K562 (cell line): ENCODE results near the gene CLTB. TPM values are rescaled to one million over a fixed set of nuclear protein-coding genes. Genes with fewer than 3 reads are reported as not detected.

ENCODE experiments used
- ARID3B ChIP-seq: fragments of 250-450 bp; sonication (Bioruptor Pico); IDR thresholded peaks from 2 replicates; pipeline ENCODE4 v1.4.0; 2020; ENCODE audit warnings: borderline replicate concordance
- BDP1 ChIP-seq: IDR thresholded peaks from 3 replicates; pipeline ENCODE4 v1.6.1; 2011; ENCODE audit not compliant: insufficient read length, insufficient read depth
- C11orf30 ChIP-seq: fragments of 450-650 bp; IDR thresholded peaks from 2 replicates; pipeline ENCODE4 v1.6.1; 2016; ENCODE audit warnings: low read depth, mild to moderate bottlenecking
- ELF1 ChIP-seq: fragments of 200-800 bp; sonication (Bioruptor generic); IDR thresholded peaks from 2 replicates; pipeline ENCODE4 v1.6.1; 2016; ENCODE audit warnings: missing genetic modification characterization, missing compliant biosample characterization
- GTF2E2 ChIP-seq: fragments of 200-800 bp; sonication (Bioruptor generic); IDR thresholded peaks from 2 replicates; pipeline ENCODE4 v1.6.1; 2016; ENCODE audit warnings: missing genetic modification characterization, missing compliant biosample characterization
- KLF16 ChIP-seq: IDR thresholded peaks from 2 replicates; pipeline ENCODE4 v1.6.1; 2016; ENCODE audit warnings: antibody characterized with exemption
- L3MBTL2 ChIP-seq: fragments of 450-650 bp; IDR thresholded peaks from 2 replicates; pipeline ENCODE4 v1.6.1; 2016; ENCODE audit warnings: mild to moderate bottlenecking, moderate library complexity
- MAFF ChIP-seq: IDR thresholded peaks from 2 replicates; pipeline ENCODE4 v1.6.1; 2012; ENCODE audit warnings: low read length, improper control_type of control experiment
- MCM7 ChIP-seq, 2 experiments: fragments of 450-650 bp; IDR thresholded peaks; 2 replicates each; pipeline ENCODE4 v1.6.1; 2016 to 2018
- NFYB ChIP-seq: IDR thresholded peaks from 2 replicates; pipeline ENCODE4 v1.6.1; 2011; ENCODE audit warnings: mild to moderate bottlenecking, moderate library complexity; ENCODE audit not compliant: insufficient read length; ENCODE audit errors: extremely low read depth
- SMARCA4 ChIP-seq: fragments of 450-650 bp; IDR thresholded peaks from 2 replicates; pipeline ENCODE4 v1.6.1; 2016
- STAT5B ChIP-seq: fragments of 250-450 bp; sonication (Bioruptor Pico); IDR thresholded peaks from 2 replicates; pipeline ENCODE4 v1.8.0; 2021; ENCODE audit warnings: mild to moderate bottlenecking, inconsistent platforms
- ZBTB5 ChIP-seq: fragments of 450-650 bp; IDR thresholded peaks from 2 replicates; pipeline ENCODE4 v1.6.1; 2017; ENCODE audit warnings: antibody characterized with exemption
- ZNF197 ChIP-seq: fragments of 200-800 bp; sonication (Bioruptor generic); IDR thresholded peaks from 2 replicates; pipeline ENCODE4 v1.6.1; 2016; ENCODE audit warnings: low read depth, missing genetic modification characterization, missing compliant biosample characterization
- ZNF644 ChIP-seq: fragments of 200-800 bp; sonication (Bioruptor generic); IDR thresholded peaks from 2 replicates; pipeline ENCODE4 v1.6.1; 2016; ENCODE audit warnings: low read depth, missing genetic modification characterization, missing compliant biosample characterization
- ZNF655 ChIP-seq: fragments of 250-450 bp; sonication (Bioruptor Pico); IDR thresholded peaks from 2 replicates; pipeline ENCODE4 v1.5.0; 2021
- polyA plus RNA-seq, 8 experiments: library from polyadenylated mRNA; depleted of rRNA in 4 of 8; stranded (reverse) in 5 of 8; unstranded in 3 of 8; fragments of >200 nt; fragmentation: Nextera tagmentation in 2 of 8; fragmentation: Illumina TruSeq in 1 of 8; extraction: Ambion mirVana in 2 of 8; extraction: Trizol in 1 of 8; gene quantifications; 2 replicates each; pipeline versions ENCODE4 v1.2.1 to v1.2.3, GENCODE V29; 2011 to 2014; ENCODE audit warnings: inconsistent platforms in 1 of 8, missing spikeins in 1 of 8
- total RNA-seq, 7 experiments: library from RNA; depleted of rRNA in 6 of 7; stranded (reverse); fragments of >200 nt in 6 of 7; fragmentation: Illumina TruSeq in 2 of 7; extraction: Trizol in 2 of 7; gene quantifications; 2 replicates each; pipeline versions ENCODE4 v1.2.1 to v1.2.3, GENCODE V29; 2011 to 2021; ENCODE audit warnings: low replicate concordance in 1 of 7
- TF ChIP-seq, protein P1 (sequence below): fragments of 200-800 bp; sonication (Bioruptor generic); IDR thresholded peaks from 2 replicates; pipeline ENCODE4 v1.6.1; 2017; ENCODE audit warnings: missing genetic modification characterization, missing compliant biosample characterization
- TF ChIP-seq, protein P2 (sequence below): fragments of 450-650 bp; IDR thresholded peaks from 2 replicates; pipeline ENCODE4 v1.6.1; 2018; ENCODE audit not compliant: partially characterized antibody

Gene CLTB
- total and polyA plus RNA-seq, 9 of the 15 experiments (the other 6 are each of a cell fraction or from before 2014, with no cell fraction given) = 1.8 to 117 (median 39.0) TPM

DNA sequence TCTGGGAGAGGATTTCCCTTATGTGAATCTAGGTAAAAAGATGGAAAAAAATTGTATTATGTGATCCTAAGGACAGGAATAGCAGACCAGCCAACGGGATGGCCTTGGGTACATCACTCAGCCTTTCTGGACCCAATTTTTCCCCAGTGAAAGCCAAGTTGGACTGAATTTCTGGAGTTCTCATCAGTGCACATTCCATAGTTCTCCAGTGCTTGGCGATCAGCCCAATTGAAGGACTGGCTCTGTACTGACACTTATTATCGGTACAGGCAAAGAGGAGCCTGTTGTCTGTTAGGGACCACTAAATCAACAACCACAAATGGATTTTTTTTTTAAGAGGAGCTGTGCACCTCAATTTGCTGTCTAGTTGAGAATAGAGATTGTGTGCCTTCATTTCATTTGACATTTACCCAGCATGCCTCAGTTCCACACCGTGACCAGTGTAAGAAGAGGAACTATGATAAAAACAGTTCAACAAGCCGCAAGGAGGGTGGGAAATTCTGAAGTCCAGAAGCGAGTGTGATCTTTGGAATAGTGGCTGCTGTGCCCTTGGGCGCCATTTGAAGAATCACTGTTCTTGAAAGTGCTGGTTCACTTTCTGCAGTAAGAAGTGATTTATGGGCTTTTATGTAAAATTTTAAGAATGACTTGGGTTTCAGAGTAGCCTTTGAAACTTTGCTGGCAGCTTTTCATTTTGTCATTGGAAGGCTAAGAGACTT is 43.1 kb downstream of the CLTB start (continued):
- TF ChIP-seq, protein P1, sequence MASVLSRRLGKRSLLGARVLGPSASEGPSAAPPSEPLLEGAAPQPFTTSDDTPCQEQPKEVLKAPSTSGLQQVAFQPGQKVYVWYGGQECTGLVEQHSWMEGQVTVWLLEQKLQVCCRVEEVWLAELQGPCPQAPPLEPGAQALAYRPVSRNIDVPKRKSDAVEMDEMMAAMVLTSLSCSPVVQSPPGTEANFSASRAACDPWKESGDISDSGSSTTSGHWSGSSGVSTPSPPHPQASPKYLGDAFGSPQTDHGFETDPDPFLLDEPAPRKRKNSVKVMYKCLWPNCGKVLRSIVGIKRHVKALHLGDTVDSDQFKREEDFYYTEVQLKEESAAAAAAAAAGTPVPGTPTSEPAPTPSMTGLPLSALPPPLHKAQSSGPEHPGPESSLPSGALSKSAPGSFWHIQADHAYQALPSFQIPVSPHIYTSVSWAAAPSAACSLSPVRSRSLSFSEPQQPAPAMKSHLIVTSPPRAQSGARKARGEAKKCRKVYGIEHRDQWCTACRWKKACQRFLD (CRISPR knock-in tag) = peak; percentile 43; the same call in 1 of the 2 replicates
- TF ChIP-seq GTF2E2 (tag) (no peak), KLF16 (no peak), ZNF197 (CRISPR knock-in tag) (no peak), MAFF (no peak), STAT5B (CRISPR knock-in tag) (no peak), ZNF655 (CRISPR knock-in tag) (no peak), MCM7 (IDR thresholded peaks at IDR 0.05) (no peak), ZNF644 (no peak), C11orf30 (no peak), ZBTB5 (no peak), ARID3B (CRISPR knock-in tag) (no peak), NFYB (no peak), L3MBTL2 (peak; percentile 78), ELF1 (tag) (no peak), SMARCA4 (no peak), BDP1 (no peak)
- TF ChIP-seq, protein P2, sequence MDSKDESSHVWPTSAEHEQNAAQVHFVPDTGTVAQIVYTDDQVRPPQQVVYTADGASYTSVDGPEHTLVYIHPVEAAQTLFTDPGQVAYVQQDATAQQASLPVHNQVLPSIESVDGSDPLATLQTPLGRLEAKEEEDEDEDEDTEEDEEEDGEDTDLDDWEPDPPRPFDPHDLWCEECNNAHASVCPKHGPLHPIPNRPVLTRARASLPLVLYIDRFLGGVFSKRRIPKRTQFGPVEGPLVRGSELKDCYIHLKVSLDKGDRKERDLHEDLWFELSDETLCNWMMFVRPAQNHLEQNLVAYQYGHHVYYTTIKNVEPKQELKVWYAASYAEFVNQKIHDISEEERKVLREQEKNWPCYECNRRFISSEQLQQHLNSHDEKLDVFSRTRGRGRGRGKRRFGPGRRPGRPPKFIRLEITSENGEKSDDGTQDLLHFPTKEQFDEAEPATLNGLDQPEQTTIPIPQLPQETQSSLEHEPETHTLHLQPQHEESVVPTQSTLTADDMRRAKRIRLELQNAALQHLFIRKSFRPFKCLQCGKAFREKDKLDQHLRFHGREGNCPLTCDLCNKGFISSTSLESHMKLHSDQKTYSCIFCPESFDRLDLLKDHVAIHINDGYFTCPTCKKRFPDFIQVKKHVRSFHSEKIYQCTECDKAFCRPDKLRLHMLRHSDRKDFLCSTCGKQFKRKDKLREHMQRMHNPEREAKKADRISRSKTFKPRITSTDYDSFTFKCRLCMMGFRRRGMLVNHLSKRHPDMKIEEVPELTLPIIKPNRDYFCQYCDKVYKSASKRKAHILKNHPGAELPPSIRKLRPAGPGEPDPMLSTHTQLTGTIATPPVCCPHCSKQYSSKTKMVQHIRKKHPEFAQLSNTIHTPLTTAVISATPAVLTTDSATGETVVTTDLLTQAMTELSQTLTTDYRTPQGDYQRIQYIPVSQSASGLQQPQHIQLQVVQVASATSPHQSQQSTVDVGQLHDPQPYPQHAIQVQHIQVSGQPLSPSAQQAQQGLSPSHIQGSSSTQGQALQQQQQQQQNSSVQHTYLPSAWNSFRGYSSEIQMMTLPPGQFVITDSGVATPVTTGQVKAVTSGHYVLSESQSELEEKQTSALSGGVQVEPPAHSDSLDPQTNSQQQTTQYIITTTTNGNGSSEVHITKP = no peak
